ENCODE data around the gene NPIPB2.
"Not testable (repeated sequence)": the region's sequence is repeated elsewhere in the genome, so short reads cannot be mapped to it uniquely, and the experiment has no call there.

Gene NPIPB2

DNA sequence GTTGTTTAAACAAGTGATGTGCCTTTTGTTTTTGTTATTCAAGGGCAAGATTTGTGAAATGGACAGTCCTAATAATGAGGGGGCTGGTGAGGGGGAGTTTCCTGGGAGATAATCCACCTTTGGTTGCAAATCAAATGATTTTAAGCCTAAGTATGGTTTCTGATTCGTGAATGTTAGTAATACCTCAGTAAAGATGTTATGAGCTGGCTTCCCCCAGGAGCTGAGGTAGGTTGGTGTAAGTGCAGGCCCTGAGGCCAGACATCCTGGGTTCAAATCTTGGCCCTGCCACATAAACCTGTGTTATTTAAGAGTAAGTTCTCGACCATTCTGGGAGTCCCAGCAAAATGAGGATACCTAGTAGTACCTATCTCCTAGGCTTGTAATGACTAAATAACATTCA, 36.2 kb upstream of the NPIPB2 start:
- TF ChIP-seq, protein P1, sequence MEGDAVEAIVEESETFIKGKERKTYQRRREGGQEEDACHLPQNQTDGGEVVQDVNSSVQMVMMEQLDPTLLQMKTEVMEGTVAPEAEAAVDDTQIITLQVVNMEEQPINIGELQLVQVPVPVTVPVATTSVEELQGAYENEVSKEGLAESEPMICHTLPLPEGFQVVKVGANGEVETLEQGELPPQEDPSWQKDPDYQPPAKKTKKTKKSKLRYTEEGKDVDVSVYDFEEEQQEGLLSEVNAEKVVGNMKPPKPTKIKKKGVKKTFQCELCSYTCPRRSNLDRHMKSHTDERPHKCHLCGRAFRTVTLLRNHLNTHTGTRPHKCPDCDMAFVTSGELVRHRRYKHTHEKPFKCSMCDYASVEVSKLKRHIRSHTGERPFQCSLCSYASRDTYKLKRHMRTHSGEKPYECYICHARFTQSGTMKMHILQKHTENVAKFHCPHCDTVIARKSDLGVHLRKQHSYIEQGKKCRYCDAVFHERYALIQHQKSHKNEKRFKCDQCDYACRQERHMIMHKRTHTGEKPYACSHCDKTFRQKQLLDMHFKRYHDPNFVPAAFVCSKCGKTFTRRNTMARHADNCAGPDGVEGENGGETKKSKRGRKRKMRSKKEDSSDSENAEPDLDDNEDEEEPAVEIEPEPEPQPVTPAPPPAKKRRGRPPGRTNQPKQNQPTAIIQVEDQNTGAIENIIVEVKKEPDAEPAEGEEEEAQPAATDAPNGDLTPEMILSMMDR (conservative IDR thresholded peaks at IDR 0.05; ENCODE audit: low read depth, low read length), result no peak
- DNase-seq (ENCODE audit: low read depth), result no peak
- H3K4me3 ChIP-seq (ENCODE audit: low read length), result peak overlapping the region; percentile 95

DNA sequence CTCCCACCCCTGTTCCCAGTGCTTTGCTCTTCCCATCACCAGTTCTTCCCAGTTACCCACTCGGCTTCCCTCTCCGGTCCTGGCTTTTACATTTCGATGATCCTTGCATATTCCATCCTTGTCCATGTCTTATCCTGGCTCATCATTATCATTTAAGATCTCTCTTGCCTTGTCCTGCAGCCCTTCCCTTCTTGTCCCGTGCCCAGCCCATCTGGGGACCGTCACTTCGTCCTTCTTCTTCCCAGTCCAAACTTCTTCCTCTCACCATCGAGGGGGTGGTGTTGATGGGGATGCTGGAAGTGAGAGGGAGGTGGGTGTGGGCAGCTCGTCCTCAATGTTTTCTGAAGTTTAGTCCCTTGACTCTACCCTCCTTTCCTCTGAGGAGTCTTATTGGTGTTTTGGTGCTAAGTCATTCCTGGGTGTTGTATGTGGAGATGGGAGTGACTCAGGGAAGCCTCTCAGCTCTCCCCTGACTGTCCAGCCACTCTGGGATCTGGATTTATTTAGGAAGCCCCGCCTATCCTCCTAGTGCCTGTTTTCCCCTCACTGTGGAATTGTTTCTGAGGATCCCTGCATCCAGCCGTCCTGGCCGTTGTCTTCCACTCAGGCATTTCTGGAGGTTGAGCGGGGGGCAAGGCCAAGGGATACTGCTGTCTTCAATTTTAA, 35.7 kb upstream of the NPIPB2 start:
- no peak for DNase-seq (ENCODE audit: low read depth)
- H3K4me3 ChIP-seq (ENCODE audit: low read length), result peak overlapping the region; percentile 95
- TF ChIP-seq, protein P1 (conservative IDR thresholded peaks at IDR 0.05; ENCODE audit: low read depth, low read length), result no peak

DNA sequence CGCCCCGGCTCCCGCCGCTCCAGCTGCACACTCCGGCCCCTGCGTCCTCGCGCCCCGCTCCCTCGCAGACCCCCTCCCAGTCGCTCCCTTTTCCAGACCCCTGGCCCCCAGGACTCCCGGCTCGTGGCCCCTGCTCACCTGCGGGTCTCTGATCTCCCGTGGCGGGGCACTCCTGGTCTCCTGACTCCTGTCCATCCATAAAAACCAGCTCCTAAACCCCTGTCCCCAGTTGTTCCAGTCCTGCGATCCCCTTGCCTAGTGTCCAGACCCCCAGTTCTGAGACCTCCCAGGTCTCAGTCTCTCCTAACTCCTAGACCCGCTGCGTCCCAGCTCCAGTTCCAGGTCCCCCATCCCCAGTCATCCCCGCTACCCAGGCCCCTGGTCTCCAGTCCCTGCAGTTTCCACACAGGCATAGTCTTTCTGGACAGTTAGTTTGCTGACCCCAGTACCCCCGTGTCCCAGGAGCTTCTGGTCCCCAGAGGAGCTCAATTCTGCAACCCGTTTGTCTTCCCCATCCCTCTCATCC, 35.1 kb upstream of the NPIPB2 start:
- peak overlapping the region; percentile 95 for H3K4me3 ChIP-seq (ENCODE audit: low read length)
- TF ChIP-seq, protein P1 (conservative IDR thresholded peaks at IDR 0.05; ENCODE audit: low read depth, low read length), result no peak
- no peak for DNase-seq (ENCODE audit: low read depth)

DNA sequence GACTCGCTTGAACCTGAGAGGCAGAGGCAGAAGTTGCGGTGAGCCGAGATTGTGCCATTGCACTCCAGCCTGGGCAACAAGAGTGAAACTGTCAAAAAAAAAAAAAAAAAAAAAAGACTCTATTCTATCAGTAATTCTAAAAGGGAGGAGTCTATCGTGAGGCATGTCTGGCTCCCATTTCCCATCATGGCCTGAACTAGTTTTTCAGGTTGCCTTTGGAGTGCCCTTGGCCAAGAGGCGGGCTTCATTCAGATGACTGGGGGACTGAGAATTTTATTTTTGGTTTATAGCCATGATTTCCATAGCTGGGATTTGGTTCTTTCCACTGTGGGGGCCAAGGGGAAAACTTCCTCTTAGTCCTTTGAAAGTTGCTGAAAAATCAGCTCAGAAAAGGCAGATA, 31.2 kb upstream of the NPIPB2 start:
- no peak for DNase-seq (ENCODE audit: low read depth)
- H3K4me3 ChIP-seq (ENCODE audit: low read length), result no peak overlapping the region
- TF ChIP-seq, protein P1 (conservative IDR thresholded peaks at IDR 0.05; ENCODE audit: low read depth, low read length), result no peak

DNA sequence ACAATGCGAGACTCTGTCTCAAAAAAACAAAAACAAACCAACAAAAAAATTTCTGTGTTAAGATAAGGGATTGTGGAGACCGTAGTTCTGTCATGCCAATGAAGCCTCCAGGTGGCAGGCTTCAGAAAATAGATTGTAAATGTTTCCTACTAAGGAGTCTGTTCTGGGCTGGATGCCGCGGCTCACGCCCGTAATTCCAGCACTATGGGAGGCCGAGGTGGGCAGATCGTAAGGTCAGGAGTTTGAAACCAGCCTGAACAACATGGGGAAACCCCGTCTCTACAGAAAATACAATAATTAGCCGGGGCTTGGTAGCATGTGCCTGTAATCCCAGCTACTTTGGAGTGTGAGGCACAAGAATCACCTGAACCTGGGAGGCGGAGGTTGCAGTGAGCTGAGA, 30.3 kb upstream of the NPIPB2 start:
- DNase-seq (ENCODE audit: low read depth), result no peak
- no peak overlapping the region for H3K4me3 ChIP-seq (ENCODE audit: low read length)
- TF ChIP-seq, protein P1 (conservative IDR thresholded peaks at IDR 0.05; ENCODE audit: low read depth, low read length), result peak; percentile 38

DNA sequence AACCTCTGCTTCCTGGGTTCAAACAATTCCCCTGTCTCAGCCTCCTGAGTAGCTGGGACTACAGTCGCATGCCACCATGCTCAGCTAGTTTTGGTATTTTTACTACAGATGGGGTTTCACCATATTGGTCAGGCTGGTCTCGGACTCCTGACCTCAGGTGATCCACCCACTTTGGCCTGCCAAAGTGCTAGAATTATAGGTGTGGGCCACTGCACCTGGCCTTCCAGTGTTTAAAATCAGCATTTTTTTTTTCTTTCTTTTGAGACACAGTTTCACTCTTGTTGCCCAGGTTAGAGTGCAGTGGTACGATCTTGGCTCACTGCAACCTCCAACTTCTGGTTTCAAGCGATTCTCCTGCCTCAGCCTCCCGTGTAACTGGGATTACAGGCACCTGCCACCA, 28.4 kb upstream of the NPIPB2 start:
- not testable (repeated sequence) for H3K4me3 ChIP-seq (ENCODE audit: low read length); DNase-seq (ENCODE audit: low read depth)

DNA sequence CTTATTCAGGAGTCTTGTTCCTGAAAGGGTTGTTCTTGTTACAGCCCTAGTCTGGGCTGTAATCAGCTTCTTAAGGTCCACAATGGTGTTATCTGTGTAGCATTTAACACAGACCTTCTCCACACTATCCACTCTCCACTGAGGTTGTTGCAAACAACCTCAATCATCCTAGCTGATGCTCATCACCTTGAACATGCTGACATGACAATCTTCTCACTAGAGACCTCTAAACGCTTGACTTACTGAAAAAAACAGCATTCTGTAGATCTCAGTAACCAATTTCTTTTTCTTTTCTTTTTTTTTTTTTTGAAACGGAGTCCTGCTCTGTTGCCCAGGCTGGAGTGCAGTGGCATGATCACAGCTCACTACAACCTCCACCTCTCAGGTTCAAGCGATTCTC, 26.7 kb upstream of the NPIPB2 start:
- no peak for DNase-seq (ENCODE audit: low read depth)
- TF ChIP-seq, protein P1 (conservative IDR thresholded peaks at IDR 0.05; ENCODE audit: low read depth, low read length), result no peak
- no peak overlapping the region for H3K4me3 ChIP-seq (ENCODE audit: low read length)

Data from retinal pigment epithelial cell (primary cell).